ENCODE data around the gene PSIP1. TPM values are rescaled to one million over a fixed set of nuclear protein-coding genes. Genes with fewer than 3 reads are reported as not detected.
"Not testable (repeated sequence)": the region's sequence is repeated elsewhere in the genome, so short reads cannot be mapped to it uniquely, and the experiment has no call there.

The PSIP1 gene
- total and polyA plus RNA-seq, 2 of the 4 experiments (the other 2 are of a cell fraction): 21.8 to 27.2 TPM

DNA sequence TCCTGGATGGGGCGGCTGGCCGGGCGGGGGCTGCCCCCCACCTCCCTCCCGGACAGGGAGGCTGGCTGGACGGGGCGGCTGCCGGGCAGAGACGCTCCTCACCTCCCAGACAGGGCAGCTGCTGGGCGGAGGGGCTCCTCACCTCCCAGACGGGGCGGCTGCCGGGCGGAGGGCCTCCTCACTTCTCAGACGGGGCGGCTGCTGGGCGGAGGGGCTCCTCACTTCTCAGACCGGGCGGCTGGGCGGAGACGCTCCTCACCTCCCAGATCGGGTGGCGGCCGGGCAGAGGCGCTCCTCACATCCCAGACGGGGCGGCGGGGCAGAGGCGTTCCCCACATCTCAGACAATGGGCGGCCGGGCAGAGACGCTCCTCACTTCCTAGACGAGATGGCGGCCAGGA is 68.5 kb downstream of the PSIP1 start:
- dilution Hi-C loops (cut with HindIII; ENCODE audit: low sequenced_read_pairs, unreplicated experiment); H2BK20ac ChIP-seq (ENCODE audit: low read depth, low read length); in situ Hi-C loops (cut with MboI; ENCODE audit: low sequenced_read_pairs): not testable (repeated sequence)

DNA sequence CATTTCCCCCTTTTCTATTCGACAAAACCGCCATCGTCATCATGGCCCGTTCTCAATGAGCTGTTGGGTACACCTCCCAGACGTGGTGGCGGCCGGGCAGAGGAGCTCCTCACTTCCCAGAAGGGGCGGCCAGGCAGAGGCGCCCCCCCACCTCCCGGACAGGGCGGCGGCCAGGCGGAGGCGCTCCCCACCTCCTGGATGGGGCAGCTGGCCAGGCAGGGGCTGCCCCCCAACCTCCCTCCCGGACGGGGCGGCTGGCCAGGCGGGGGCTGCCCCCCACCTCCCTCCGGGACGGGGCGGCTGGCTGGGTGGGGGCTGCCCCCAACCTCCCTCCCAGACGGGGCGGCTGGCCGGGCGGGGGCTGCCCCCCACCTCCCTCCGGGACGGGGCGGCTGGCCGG is 68.9 kb downstream of the PSIP1 start:
- H2BK15ac ChIP-seq (ENCODE audit: low read depth, low read length); ATAC-seq (ENCODE audit: low read depth); H4K5ac ChIP-seq (ENCODE audit: low read depth, low read length); H3K4me3 ChIP-seq (ENCODE audit: insufficient read depth, low read depth, low read length); in situ Hi-C loops (cut with MboI; ENCODE audit: low sequenced_read_pairs); H2AK5ac ChIP-seq (ENCODE audit: low read depth, low read length); H3K9me3 ChIP-seq (ENCODE audit: control insufficient read depth, insufficient read depth, low read length); H3K4me1 ChIP-seq (ENCODE audit: control insufficient read depth, insufficient read depth, low read length); H3K23ac ChIP-seq (ENCODE audit: low read depth, low read length); H3K9me1 ChIP-seq (ENCODE audit: insufficient read depth, low read length); POLR2A ChIA-PET (ENCODE audit: unreplicated experiment); H2BK5ac ChIP-seq (ENCODE audit: low read depth, low read length, poor library complexity, severe bottlenecking); H4K91ac ChIP-seq (ENCODE audit: insufficient read depth, low read depth, low read length); intact Hi-C loops (cut with micrococcal nuclease); dilution Hi-C loops (cut with HindIII; ENCODE audit: low sequenced_read_pairs, unreplicated experiment); H2AK9ac ChIP-seq (replicated peaks; ENCODE audit: low read depth, low read length, poor library complexity); H3K56ac ChIP-seq (ENCODE audit: extremely low read depth, insufficient read depth, low read length); H3K4me2 ChIP-seq (ENCODE audit: low read depth, low read length); H2BK120ac ChIP-seq (ENCODE audit: low read depth, low read length); H4K8ac ChIP-seq (ENCODE audit: low read depth in 2 of 2, low read length in 2 of 2); H3K18ac ChIP-seq (ENCODE audit: low read depth, low read length); DNase-seq; CTCF ChIA-PET; H3K14ac ChIP-seq (replicated peaks; ENCODE audit: low read depth, low read length); BruUV-seq (replicated peaks); H3K27me3 ChIP-seq (ENCODE audit: control insufficient read depth, insufficient read depth, low read length); H2BK20ac ChIP-seq (ENCODE audit: low read depth, low read length); H3K4ac ChIP-seq (ENCODE audit: low read depth, low read length); H3K27ac ChIP-seq (ENCODE audit: insufficient read depth, low read length); H2AFZ ChIP-seq (replicated peaks; ENCODE audit: low read length, poor library complexity); H3K9ac ChIP-seq (ENCODE audit: low read depth, low read length): not testable (repeated sequence)
- 100% methylated on average over 1 of the region's 29 CpGs; no CpG with 5 or more reads in 1 of the 2 experiments for WGBS, 2 experiments (ENCODE audit: extremely low coverage in 2 of 2, insufficient read length in 1 of 2)
- Histone ChIP-seq H4K20me1 (ENCODE audit: insufficient read depth, low read length) (peaks cover 14% of the 10 kb centered on the region; the same call in 1 of the 2 replicates), H3K36me3 (ENCODE audit: control insufficient read depth, insufficient read depth, low read length) (peaks cover 37% of the 10 kb centered on the region), H3K79me1 (ENCODE audit: low read depth in 1 of 2, low read length in 2 of 2) (peaks cover 14 to 39% of the 10 kb centered on the region in 2 experiments)

More for the DNA sequence above, 68.5 kb downstream of the PSIP1 start:
- intact Hi-C loops (cut with micrococcal nuclease); H2BK5ac ChIP-seq (ENCODE audit: low read depth, low read length, poor library complexity, severe bottlenecking); H3K4me3 ChIP-seq (ENCODE audit: insufficient read depth, low read depth, low read length); H2BK120ac ChIP-seq (ENCODE audit: low read depth, low read length); H2AFZ ChIP-seq (replicated peaks; ENCODE audit: low read length, poor library complexity); H3K9me3 ChIP-seq (ENCODE audit: control insufficient read depth, insufficient read depth, low read length); ATAC-seq (ENCODE audit: low read depth); H4K5ac ChIP-seq (ENCODE audit: low read depth, low read length); H3K4me2 ChIP-seq (ENCODE audit: low read depth, low read length); H3K14ac ChIP-seq (replicated peaks; ENCODE audit: low read depth, low read length); H3K27ac ChIP-seq (ENCODE audit: insufficient read depth, low read length); H2AK9ac ChIP-seq (replicated peaks; ENCODE audit: low read depth, low read length, poor library complexity); H2BK15ac ChIP-seq (ENCODE audit: low read depth, low read length); H3K4me1 ChIP-seq (ENCODE audit: control insufficient read depth, insufficient read depth, low read length); H3K27me3 ChIP-seq (ENCODE audit: control insufficient read depth, insufficient read depth, low read length); H3K9me1 ChIP-seq (ENCODE audit: insufficient read depth, low read length); H3K4ac ChIP-seq (ENCODE audit: low read depth, low read length); H4K91ac ChIP-seq (ENCODE audit: insufficient read depth, low read depth, low read length); H3K18ac ChIP-seq (ENCODE audit: low read depth, low read length); H3K23ac ChIP-seq (ENCODE audit: low read depth, low read length); H4K8ac ChIP-seq (ENCODE audit: low read depth in 2 of 2, low read length in 2 of 2); DNase-seq; H2AK5ac ChIP-seq (ENCODE audit: low read depth, low read length); POLR2A ChIA-PET (ENCODE audit: unreplicated experiment); CTCF ChIA-PET; H3K9ac ChIP-seq (ENCODE audit: low read depth, low read length); H3K56ac ChIP-seq (ENCODE audit: extremely low read depth, insufficient read depth, low read length); BruUV-seq (replicated peaks): not testable (repeated sequence)
- WGBS, 2 experiments (ENCODE audit: extremely low coverage in 2 of 2, insufficient read length in 1 of 2): 97% methylated on average over 15 of the region's 33 CpGs; no CpG with 5 or more reads in 1 of the 2 experiments
- H3K79me1 ChIP-seq (ENCODE audit: low read depth in 1 of 2, low read length in 2 of 2): peaks cover 18 to 44% of the 10 kb centered on the region in 2 experiments
- H4K20me1 ChIP-seq (ENCODE audit: insufficient read depth, low read length): peaks cover 14% of the 10 kb centered on the region; the same call in 1 of the 2 replicates
- H3K36me3 ChIP-seq (ENCODE audit: control insufficient read depth, insufficient read depth, low read length): peaks cover 40% of the 10 kb centered on the region
